22Rv1 (cell line): Measurements from ENCODE around the gene GAK.

Experiments
- CTCF ChIP-seq: fragments of 450-650 bp; IDR thresholded peaks from 2 replicates; pipeline ENCODE4 v1.5.1; 2017; ENCODE audit warnings: mild to moderate bottlenecking
- ZFX ChIP-seq: fragments of 450-650 bp; IDR thresholded peaks from 2 replicates; pipeline ENCODE4 v1.6.1; 2017; ENCODE audit warnings: antibody characterized with exemption, borderline replicate concordance

GRCh38 chr4:945274-946102 is 13.4 kb upstream of the GAK start:
- TF ChIP-seq CTCF = no peak
- no peak for TF ChIP-seq ZFX
